GM12874 (cell line): ENCODE data around the gene ATP5ME.

Source experiments
- CTCF ChIP-seq: IDR thresholded peaks from 2 replicates; pipeline ENCODE4 v1.5.1; 2011; ENCODE audit warnings: low read depth, mild to moderate bottlenecking, control low read depth, low read length, moderate library complexity; ENCODE audit not compliant: insufficient read depth

The ATP5ME gene

DNA sequence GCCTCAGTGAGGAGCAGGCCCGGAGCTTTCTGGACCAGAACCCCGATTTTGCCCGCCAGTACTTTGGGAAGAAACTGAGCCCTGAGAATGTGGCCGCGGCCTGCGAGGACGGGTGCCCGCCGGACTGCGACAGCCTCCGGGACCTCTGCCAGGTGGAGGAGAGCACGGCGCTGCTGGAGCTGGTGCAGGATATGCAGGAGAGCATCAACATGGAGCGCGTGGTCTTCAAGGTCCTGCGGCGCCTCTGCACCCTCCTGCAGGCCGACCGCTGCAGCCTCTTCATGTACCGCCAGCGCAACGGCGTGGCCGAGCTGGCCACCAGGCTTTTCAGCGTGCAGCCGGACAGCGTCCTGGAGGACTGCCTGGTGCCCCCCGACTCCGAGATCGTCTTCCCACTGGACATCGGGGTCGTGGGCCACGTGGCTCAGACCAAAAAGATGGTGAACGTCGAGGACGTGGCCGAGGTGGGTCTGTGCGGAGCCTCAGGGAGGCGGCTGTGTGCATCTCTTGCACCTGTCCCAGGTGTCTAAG lies 48.4 kb downstream of the ATP5ME start:
- TF ChIP-seq CTCF, result no peak

DNA sequence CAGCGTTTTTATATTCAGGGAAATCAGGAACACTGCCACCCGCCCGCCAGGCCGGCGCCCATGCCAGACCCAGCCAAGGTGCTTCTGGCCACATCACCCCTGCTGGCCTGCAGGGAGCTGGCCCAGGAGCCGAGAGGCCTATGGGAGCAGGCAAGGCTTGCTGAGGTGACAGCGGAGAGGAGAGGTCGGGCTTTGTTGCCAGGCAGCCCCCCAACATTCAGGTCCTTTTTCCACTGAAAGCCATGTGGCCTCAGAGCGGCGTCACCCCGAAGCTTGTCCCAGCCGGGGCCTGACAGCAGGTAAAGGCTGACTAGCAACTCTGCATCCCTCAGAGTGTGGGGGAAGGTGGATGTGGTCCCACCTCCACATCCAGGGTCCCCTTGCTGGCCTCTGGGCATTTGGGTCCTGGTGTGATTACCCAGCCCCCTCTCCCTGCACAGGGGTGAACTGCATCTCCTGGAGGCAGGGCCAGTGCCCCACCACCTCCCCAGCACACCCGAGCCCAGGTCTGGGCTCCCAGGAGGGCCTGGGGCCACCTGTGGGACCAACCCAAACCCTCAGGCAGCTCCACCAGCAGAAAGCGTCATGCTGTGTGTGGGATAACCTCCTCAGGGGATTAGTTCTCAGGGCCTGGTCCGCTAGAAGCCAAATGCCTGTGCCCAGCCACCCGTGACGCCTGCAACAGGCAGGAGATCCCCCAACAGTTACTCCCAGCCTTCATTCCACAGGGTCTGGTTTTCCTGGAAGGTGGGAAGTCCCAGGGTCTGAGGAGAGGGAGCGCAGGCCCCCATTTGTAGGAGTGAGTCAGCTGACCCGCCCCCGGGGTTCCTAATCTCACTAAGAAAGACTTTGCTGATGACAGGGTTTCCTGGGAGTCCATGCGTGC lies 49.1 kb downstream of the ATP5ME start, which contains the start of gene PDE6B:
PDE6B (plus strand) TSS at position 869 of the 886 bp plus-strand sequence. CDS start 54 bp downstream, outside the sequence.
- no peak for TF ChIP-seq CTCF

GRCh38 chr4:623914-624566 lies 50.0 kb downstream of the ATP5ME start:
- no peak for TF ChIP-seq CTCF

GRCh38 chr4:622996-623913 lies 50.8 kb downstream of the ATP5ME start:
- TF ChIP-seq CTCF, result no peak
